Upper lobe of left lung (tissue), 4 donors: Measurements from ENCODE around the gene BCL2A1.

Experiments used
- POLR2A ChIP-seq, 4 donors: fragments of 450-650 bp; IDR thresholded peaks; one replicate each; pipeline ENCODE4 v1.5.1; 2016 to 2017; ENCODE audit warnings: antibody characterized with exemption in 4 of 4, mild to moderate bottlenecking in 2 of 4
- TF ChIP-seq, protein P1 (sequence below), 6 experiments: fragments of 450-650 bp in 4 of 6; fragments of 200-600 bp in 2 of 6; sonication (generic) in 2 of 6; IDR thresholded peaks; one replicate each; pipeline ENCODE4 v1.5.1; 2016 to 2019; ENCODE audit warnings: antibody characterized with exemption in 6 of 6

GRCh38 chr15:79953951-79954444 is 17.0 kb downstream of the BCL2A1 start:
- no peak for TF ChIP-seq POLR2A (IDR thresholded peaks at IDR 0.05)
- TF ChIP-seq, protein P1, sequence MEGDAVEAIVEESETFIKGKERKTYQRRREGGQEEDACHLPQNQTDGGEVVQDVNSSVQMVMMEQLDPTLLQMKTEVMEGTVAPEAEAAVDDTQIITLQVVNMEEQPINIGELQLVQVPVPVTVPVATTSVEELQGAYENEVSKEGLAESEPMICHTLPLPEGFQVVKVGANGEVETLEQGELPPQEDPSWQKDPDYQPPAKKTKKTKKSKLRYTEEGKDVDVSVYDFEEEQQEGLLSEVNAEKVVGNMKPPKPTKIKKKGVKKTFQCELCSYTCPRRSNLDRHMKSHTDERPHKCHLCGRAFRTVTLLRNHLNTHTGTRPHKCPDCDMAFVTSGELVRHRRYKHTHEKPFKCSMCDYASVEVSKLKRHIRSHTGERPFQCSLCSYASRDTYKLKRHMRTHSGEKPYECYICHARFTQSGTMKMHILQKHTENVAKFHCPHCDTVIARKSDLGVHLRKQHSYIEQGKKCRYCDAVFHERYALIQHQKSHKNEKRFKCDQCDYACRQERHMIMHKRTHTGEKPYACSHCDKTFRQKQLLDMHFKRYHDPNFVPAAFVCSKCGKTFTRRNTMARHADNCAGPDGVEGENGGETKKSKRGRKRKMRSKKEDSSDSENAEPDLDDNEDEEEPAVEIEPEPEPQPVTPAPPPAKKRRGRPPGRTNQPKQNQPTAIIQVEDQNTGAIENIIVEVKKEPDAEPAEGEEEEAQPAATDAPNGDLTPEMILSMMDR (IDR thresholded peaks at IDR 0.05): no peak
